Subcutaneous adipose tissue (tissue), 4 donors: Measurements from ENCODE around the gene ZNF587. TPM values are rescaled to one million over a fixed set of nuclear protein-coding genes. Genes with fewer than 3 reads are reported as not detected.
"Not testable (repeated sequence)": the region's sequence is repeated elsewhere in the genome, so short reads cannot be mapped to it uniquely, and the experiment has no call there.

Source experiments
- total RNA-seq, 4 donors: library from RNA; depleted of rRNA; stranded (reverse); fragments of >200 nt; gene quantifications; one replicate each; pipeline ENCODE4 v1.1.0, GENCODE V29; 2016
- TF ChIP-seq, protein P1 (sequence below): fragments of 450-650 bp; IDR thresholded peaks from one replicate; pipeline ENCODE4 v1.5.1; 2016; ENCODE audit warnings: low read depth, mild to moderate bottlenecking, control low read depth, antibody characterized with exemption, moderate library complexity

ZNF587 gene
- total RNA-seq: 10 to 100 TPM; 14.5 to 30.5 (median 19.9) TPM

DNA sequence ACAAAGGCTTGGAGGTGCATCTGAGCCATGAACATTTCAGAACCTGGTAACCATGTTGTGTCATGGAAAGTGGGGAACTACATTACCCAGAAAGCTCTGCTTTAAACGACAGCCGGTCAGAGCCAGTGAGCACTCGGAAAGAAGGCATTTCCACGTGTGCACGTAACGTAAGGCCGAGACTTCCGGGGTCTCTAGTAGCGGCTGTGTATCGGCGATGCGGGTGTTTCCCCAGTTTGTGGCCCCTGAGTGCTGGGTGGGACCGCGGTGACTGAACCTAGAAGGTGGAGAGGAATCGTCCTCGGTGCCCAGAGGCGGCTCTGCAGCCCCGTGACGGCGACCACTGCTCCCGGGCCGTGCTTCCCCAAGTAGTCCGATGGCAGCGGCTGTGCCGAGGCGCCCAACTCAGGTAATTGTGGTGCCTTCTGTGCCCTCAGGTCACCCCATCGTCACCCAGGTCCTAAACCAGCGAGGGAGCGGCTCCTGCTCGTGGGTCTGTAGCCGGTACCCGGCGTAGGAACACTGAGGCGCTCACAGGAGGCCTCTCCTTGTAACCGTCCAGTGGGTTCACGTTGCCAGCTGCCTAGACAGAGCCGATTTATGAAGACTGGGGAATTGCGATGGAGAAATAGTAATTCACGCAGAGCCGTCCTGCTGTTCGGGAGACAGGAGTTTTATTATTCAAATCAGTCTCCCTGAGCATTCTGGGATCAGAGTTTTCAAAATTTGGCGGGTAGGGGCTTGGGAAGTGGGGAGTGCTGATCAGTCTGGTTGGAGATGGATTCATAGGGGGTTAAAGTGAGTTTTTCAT is at the start of gene ZNF587:
Gene ZNF587 (plus strand): TSS at position 194 of the 808 bp plus-strand sequence. CDS start 180 bp downstream, at position 374.
- TF ChIP-seq, protein P1, sequence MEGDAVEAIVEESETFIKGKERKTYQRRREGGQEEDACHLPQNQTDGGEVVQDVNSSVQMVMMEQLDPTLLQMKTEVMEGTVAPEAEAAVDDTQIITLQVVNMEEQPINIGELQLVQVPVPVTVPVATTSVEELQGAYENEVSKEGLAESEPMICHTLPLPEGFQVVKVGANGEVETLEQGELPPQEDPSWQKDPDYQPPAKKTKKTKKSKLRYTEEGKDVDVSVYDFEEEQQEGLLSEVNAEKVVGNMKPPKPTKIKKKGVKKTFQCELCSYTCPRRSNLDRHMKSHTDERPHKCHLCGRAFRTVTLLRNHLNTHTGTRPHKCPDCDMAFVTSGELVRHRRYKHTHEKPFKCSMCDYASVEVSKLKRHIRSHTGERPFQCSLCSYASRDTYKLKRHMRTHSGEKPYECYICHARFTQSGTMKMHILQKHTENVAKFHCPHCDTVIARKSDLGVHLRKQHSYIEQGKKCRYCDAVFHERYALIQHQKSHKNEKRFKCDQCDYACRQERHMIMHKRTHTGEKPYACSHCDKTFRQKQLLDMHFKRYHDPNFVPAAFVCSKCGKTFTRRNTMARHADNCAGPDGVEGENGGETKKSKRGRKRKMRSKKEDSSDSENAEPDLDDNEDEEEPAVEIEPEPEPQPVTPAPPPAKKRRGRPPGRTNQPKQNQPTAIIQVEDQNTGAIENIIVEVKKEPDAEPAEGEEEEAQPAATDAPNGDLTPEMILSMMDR: not testable (repeated sequence)

DNA sequence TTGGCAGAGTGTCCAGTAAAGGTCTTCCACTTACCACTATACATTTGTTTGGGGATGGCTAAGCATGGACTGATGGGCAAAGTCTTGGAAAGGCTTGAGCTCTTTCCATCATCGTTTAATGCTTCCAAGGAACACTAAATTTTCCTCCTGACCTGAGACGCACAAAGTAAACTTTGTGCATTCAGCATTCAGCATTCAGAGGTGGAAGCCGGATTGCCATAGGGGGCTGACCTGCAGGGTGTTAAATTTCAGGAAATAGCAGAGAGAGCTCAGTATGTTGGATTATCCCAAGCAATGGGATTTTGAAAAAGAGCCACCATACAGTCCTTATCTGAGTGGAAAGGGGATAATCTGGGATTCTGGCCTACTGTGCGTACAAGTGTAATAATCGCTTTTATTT is 49.0 kb upstream of the ZNF587 start:
- TF ChIP-seq, protein P1: no peak

DNA sequence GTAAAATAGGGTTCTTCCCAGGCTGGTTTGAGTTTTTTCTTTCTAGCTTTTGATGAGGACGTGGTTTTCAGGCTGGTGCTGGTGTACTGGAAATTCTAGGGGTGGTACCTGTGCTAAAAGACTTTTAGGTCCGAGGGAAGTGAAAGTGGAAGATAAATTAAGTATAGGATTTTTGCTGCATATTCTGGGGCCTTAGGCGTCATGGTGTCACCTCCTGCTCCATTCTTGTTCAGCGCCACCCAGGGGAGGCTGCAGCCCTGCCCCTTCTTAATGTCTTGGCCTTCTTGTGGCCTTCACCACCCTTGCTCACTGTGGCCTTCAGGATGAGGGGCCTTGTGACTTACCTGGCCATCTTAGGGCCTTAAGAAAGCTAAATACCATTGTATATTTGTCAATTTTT is 47.4 kb upstream of the ZNF587 start:
- TF ChIP-seq, protein P1: no peak

DNA sequence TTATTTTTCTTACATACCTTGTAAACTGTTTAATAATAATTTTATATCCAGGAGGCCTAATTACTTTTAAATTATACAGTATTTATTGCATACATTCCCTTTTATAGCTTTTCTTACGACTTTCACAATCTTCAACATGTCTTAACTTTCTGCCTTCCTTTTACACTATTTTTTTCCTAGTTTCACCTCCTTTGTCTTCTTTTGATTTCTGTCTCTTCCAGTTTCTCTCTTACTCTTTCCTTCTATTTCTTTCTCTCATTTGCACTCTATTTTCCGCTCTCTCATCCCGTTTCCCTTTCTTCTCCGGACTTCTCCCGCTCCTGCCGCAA is 46.4 kb upstream of the ZNF587 start:
- TF ChIP-seq, protein P1: no peak

DNA sequence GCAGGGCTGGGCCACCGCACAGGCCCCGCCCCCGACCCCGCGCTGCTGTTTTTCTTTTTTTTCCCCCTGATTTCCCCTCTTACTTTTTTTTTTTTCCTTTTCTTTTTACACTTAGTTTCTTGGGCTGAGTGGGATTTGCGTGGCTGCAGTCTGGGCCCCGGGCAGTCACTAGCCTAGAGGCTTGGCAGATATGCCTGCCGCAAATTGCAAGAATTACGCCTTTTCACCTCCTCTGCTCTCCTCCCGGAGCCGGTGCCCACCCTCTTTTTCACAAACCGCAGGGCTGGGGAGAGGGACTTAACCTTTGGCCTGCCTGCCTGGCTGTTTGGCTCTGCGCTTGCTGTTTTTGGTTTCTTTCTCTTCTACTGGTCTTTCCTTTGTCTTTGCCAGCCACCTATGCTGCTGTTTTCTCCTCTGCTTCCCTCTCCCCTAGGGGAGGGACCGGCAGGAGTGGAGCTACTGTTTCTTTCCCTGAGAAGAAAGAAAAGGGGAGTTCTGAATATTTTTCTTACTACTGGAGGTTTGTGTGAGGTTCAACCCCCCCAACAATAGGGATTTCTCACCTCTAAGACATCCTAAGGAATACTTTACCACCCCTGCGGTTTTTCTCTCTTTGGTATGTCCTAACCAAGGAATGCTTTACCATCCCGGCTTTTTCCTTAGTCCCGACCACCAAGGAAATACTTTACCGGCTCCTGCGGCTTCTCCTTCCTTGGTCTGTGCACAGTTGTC is 45.9 kb upstream of the ZNF587 start:
- TF ChIP-seq, protein P1: no peak

DNA sequence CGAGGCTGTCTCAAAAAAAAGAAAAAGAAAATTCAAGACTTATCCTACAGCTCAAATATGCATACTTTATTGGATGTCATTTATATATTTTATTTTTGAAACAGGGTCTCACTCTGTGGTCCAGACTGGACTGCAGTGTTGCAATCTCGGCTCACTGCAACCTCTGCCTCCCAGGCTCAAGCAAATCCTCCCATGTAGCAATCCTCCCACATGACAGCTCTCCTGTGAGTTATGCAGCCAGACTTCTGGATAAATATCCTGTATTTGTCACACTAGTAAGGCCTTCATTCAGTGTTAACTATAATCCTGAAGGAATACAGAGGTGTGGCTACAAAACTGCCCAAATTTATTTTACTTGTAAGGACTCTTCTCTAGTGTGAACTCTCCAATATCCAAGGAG is 42.1 kb upstream of the ZNF587 start:
- TF ChIP-seq, protein P1: no peak

DNA sequence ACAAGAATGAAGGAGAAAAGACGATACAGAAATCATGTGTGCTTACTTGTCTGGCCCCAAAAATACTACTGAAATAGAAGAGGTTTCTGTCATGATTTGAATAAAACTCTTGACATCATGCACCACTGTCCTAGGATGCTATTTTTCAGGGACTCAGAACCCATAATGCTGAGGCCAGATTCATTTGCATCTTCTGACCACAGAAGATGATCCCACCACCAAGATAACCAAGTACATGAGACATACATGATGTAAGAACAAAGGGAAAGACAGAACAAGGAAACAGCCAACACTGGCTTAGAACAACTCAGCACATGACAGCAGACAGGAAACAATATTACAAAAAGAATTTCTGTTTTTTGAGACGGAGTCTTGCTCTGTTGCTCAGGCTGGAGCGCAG is 37.4 kb upstream of the ZNF587 start:
- TF ChIP-seq, protein P1: no peak
